ENCODE results near the gene MEIS1. TPM values are rescaled to one million over a fixed set of nuclear protein-coding genes. Genes with fewer than 3 reads are reported as not detected.
"Not testable (repeated sequence)": the region's sequence is repeated elsewhere in the genome, so short reads cannot be mapped to it uniquely, and the experiment has no call there.

Gene MEIS1
- total RNA-seq, 1 donor from 2014 or later = 46.7 TPM

DNA sequence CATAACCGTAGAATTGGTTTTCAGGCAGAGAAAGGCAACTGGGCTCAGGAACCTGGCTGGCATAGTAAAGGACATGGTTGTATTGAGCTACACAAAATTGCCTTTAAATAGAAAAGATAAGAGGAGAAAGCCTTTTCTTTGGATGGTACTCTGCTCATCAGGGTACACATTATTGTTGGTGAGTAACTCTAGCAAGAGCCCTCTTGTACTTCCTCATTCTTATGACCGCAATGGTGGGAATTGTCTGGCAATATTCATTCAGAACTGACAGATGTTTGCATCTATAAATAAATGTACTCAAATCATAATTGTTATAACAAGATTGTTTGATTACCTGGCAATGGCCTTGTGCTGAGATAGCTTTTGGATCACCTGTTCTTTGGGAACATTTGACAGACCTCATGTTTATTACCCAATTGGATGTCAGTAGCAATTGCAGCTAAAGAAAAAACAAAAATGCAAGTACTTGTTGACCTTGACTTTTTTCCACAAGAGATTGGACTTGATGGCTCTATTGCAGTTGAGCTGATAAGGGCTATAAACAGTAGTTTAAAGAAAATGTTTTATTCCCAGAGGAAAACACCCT is 43.9 kb downstream of the MEIS1 start:
- intact Hi-C loops (cut with DNase I) = no loop called here

GRCh38 chr2:66481100-66481549 is 46.2 kb downstream of the MEIS1 start:
- H3K9me3 ChIP-seq = no peaks in the 10 kb centered on the region
- no peak for DNase-seq (ENCODE audit: low spot score in 2 of 2)
- no peaks in the 10 kb centered on the region for H3K36me3 ChIP-seq
- H3K27ac ChIP-seq = peak overlapping the region in 1 of 2 donors; percentile 47
- H3K27me3 ChIP-seq = no peaks in the 10 kb centered on the region
- intact Hi-C loops (cut with DNase I) = no loop called here
- TF ChIP-seq, protein P1, sequence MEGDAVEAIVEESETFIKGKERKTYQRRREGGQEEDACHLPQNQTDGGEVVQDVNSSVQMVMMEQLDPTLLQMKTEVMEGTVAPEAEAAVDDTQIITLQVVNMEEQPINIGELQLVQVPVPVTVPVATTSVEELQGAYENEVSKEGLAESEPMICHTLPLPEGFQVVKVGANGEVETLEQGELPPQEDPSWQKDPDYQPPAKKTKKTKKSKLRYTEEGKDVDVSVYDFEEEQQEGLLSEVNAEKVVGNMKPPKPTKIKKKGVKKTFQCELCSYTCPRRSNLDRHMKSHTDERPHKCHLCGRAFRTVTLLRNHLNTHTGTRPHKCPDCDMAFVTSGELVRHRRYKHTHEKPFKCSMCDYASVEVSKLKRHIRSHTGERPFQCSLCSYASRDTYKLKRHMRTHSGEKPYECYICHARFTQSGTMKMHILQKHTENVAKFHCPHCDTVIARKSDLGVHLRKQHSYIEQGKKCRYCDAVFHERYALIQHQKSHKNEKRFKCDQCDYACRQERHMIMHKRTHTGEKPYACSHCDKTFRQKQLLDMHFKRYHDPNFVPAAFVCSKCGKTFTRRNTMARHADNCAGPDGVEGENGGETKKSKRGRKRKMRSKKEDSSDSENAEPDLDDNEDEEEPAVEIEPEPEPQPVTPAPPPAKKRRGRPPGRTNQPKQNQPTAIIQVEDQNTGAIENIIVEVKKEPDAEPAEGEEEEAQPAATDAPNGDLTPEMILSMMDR (IDR thresholded peaks at IDR 0.05) = no peak
- H3K4me3 ChIP-seq = no peak overlapping the region
- peaks cover 0 to 35% of the 10 kb centered on the region in 2 donors for H3K4me1 ChIP-seq

More for the DNA sequence above, 43.9 kb downstream of the MEIS1 start:
- H3K27ac ChIP-seq = peak overlapping the region; percentile 36 to 57
- no peaks in the 10 kb centered on the region for H3K27me3 ChIP-seq
- no peak for DNase-seq (ENCODE audit: low spot score in 2 of 2)
- no peaks in the 10 kb centered on the region for H3K36me3 ChIP-seq
- peaks cover 0 to 34% of the 10 kb centered on the region in 2 donors for H3K4me1 ChIP-seq
- H3K4me3 ChIP-seq = no peak overlapping the region
- TF ChIP-seq, protein P1 (IDR thresholded peaks at IDR 0.05) = no peak
- H3K9me3 ChIP-seq = no peaks in the 10 kb centered on the region

DNA sequence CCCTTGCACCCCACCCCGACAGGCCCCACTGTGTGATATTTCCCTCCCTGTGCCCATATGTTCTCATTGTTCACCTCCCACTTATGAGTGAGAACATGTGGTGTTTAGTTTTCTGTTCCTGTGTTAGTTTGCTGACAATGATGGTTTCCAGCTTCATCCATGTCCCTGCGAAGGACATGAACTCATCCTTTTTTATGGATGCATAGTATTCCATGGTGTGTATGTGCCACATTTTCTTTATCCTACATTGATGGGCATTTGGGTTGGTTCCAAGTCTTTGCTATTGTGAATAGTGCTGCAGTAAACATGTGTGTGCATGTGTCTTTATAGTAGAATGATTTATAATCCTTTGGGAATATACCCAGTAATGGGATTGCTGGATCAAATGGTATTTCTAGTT is 50.3 kb downstream of the MEIS1 start:
- H3K4me3 ChIP-seq; H3K36me3 ChIP-seq; intact Hi-C loops (cut with DNase I); H3K9me3 ChIP-seq; H3K27ac ChIP-seq; DNase-seq (ENCODE audit: low spot score in 2 of 2); H3K27me3 ChIP-seq: not testable (repeated sequence)
- peaks cover 0 to 20% of the 10 kb centered on the region in 2 donors for H3K4me1 ChIP-seq

- H3K27me3 ChIP-seq = no peaks in the 10 kb centered on the region
- TF ChIP-seq, protein P1 (IDR thresholded peaks at IDR 0.05) = no peak
- H3K4me1 ChIP-seq = peaks cover 0 to 12% of the 10 kb centered on the region in 2 donors
- H3K27ac ChIP-seq = no peak overlapping the region
- intact Hi-C loops (cut with DNase I) = no loop called here
- no peak for DNase-seq (ENCODE audit: low spot score in 2 of 2)
- no peaks in the 10 kb centered on the region for H3K36me3 ChIP-seq
- H3K9me3 ChIP-seq = no peaks in the 10 kb centered on the region
- H3K4me3 ChIP-seq = no peak overlapping the region
Observed at GRCh38 chr2:66488946-66489345, 54.0 kb downstream of the MEIS1 start.

DNA sequence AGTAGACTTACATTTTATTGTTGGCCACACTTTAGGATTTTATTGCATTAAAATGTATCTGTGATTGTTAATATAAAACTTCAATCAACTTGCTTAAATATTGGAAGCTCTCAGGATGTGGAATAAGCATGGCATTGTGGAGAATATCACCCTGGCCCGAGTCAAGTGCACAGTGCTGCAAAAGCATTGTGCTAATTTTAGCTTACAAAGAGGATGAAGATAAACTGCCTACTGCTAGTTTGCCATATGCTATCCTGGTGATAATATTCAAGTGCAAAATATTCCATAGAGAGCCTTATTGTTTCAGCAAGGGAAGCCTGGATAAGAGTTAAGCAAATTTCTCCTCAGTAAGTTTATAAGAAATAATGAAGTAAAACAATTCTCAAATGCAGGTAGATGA is 54.5 kb downstream of the MEIS1 start:
- H3K4me1 ChIP-seq = peaks cover 0 to 14% of the 10 kb centered on the region in 2 donors

GRCh38 chr2:66490588-66491001 is 55.7 kb downstream of the MEIS1 start:
- no peak for DNase-seq (ENCODE audit: low spot score in 2 of 2)
- no peak overlapping the region for H3K27ac ChIP-seq
- no peak overlapping the region for H3K4me3 ChIP-seq
- no peaks in the 10 kb centered on the region for H3K9me3 ChIP-seq
- H3K27me3 ChIP-seq = no peaks in the 10 kb centered on the region
- H3K36me3 ChIP-seq = no peaks in the 10 kb centered on the region
- TF ChIP-seq, protein P1 (IDR thresholded peaks at IDR 0.05) = no peak
- intact Hi-C loops (cut with DNase I) = no loop called here
- H3K4me1 ChIP-seq = peaks cover 6 to 23% of the 10 kb centered on the region in 2 donors

More for the DNA sequence above, 54.5 kb downstream of the MEIS1 start:
- TF ChIP-seq, protein P1 (IDR thresholded peaks at IDR 0.05) = no peak
- H3K36me3 ChIP-seq = no peaks in the 10 kb centered on the region
- DNase-seq (ENCODE audit: low spot score in 2 of 2) = no peak
- intact Hi-C loops (cut with DNase I) = no loop called here
- H3K27ac ChIP-seq = no peak overlapping the region
- H3K9me3 ChIP-seq = no peaks in the 10 kb centered on the region
- no peak overlapping the region for H3K4me3 ChIP-seq
- no peaks in the 10 kb centered on the region for H3K27me3 ChIP-seq
